CD4-positive, CD25-positive, alpha-beta regulatory T cell (primary cell): ENCODE measurements around the gene GAD2. TPM values are rescaled to one million over a fixed set of nuclear protein-coding genes. Genes with fewer than 3 reads are reported as not detected.
A peak's percentile ranks its signal among the peaks of the same experiment; 100 is the strongest.

Experiments used
- ATAC-seq, 2 donors: fragments of 150-1000 bp; cut with Tn5 transposase; one replicate each; pipeline ENCODE4 v1.10.0; 2021; ENCODE audit warnings: low read depth in 2 of 2, moderate number of reproducible peaks in 2 of 2, moderate library complexity in 1 of 2
- DNase-seq, 3 donors: peaks; one replicate each; pipeline versions ENCODE4 v3.0.0 to v3.0.0-alpha.2; 2012 to 2022; ENCODE audit warnings: mixed read lengths in 1 of 3
- H3K27ac ChIP-seq: one replicate; pipeline ENCODE4 v1.7.0; 2013; ENCODE audit warnings: mild to moderate bottlenecking, low read length; ENCODE audit not compliant: insufficient read depth, poor library complexity, severe bottlenecking
- H3K27me3 ChIP-seq: one replicate; pipeline ENCODE4 v1.7.0; 2013; ENCODE audit warnings: low read length; ENCODE audit not compliant: control insufficient read depth, insufficient read depth
- H3K36me3 ChIP-seq: one replicate; pipeline ENCODE4 v1.7.0; 2013; ENCODE audit warnings: mild to moderate bottlenecking, low read length, moderate library complexity; ENCODE audit not compliant: control insufficient read depth, insufficient read depth
- H3K4me1 ChIP-seq: 2 replicates; pipeline ENCODE4 v1.7.0; 2013; ENCODE audit warnings: mild to moderate bottlenecking, low read length; ENCODE audit not compliant: insufficient read depth, control insufficient read depth, poor library complexity, severe bottlenecking
- H3K4me3 ChIP-seq: one replicate; pipeline ENCODE4 v1.7.0; 2013; ENCODE audit warnings: low read depth, mild to moderate bottlenecking, low read length, moderate library complexity
- H3K9me3 ChIP-seq, 2 experiments: 1 replicate in 1 of 2; 2 replicates in 1 of 2; pipeline ENCODE4 v1.7.0; 2013; ENCODE audit warnings: low read length in 2 of 2, mild to moderate bottlenecking in 1 of 2, moderate library complexity in 1 of 2; ENCODE audit not compliant: control insufficient read depth in 2 of 2
- H3K27ac Mint-ChIP-seq, 3 donors: one replicate each; pipeline ENCODE4 v1.8.0; 2020 to 2022; ENCODE audit warnings: mild to moderate bottlenecking in 3 of 3, mixed read lengths in 3 of 3, moderate library complexity in 2 of 3
- H3K27me3 Mint-ChIP-seq: one replicate; pipeline ENCODE4 v1.8.0; 2022; ENCODE audit warnings: mild to moderate bottlenecking, mixed read lengths
- H3K36me3 Mint-ChIP-seq: one replicate; pipeline ENCODE4 v1.8.0; 2020; ENCODE audit warnings: mixed read lengths
- H3K4me1 Mint-ChIP-seq, 4 donors: one replicate each; pipeline ENCODE4 v1.8.0; 2020 to 2022; ENCODE audit warnings: mixed read lengths in 4 of 4, mild to moderate bottlenecking in 1 of 4
- H3K4me3 Mint-ChIP-seq, 4 donors: one replicate each; pipeline ENCODE4 v1.8.0; 2020 to 2022; ENCODE audit warnings: mild to moderate bottlenecking in 4 of 4, mixed read lengths in 4 of 4, moderate library complexity in 3 of 4
- H3K9me3 Mint-ChIP-seq, 7 donors: one replicate each; pipeline ENCODE4 v1.8.0; 2020 to 2022; ENCODE audit warnings: mixed read lengths in 7 of 7, mild to moderate bottlenecking in 3 of 7, moderate library complexity in 2 of 7
- polyA plus RNA-seq, 4 donors: library from polyadenylated mRNA; unstranded; fragments of 300-500 nt; fragmentation: Illumina TruSeq; gene quantifications; one replicate each; pipeline ENCODE4 v1.2.3, GENCODE V29; 2021
- total RNA-seq: library from RNA; stranded (reverse); gene quantifications from one replicate; pipeline ENCODE4 v1.2.3, GENCODE V29; 2022

The GAD2 gene
- total and polyA plus RNA-seq, 5 donors from 2014 or later = not detected

DNA sequence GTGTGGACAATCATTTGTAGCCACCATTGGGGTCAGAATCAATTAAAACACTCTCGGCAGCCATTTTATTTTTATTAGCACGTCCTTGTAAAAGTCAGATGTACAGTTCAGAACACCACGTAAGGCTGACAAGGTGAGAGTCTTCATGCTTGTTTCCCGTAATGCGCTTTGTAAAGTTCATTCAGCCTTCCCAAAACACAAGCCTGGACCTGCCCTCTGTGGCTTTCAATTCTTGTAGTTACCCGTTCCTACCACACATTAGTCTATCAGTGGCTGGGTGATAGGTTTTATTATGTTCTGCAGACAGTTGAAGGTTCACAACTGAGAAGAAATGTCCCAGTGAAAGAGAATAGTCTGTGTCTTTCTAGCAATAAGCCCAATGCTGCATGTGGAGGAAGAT is 35.4 kb downstream of the GAD2 start:
- no peak for ATAC-seq
- Mint-ChIP-seq H3K9me3 (peaks cover 0 to 3% (median 0%) of the 10 kb centered on the region in 7 donors), H3K36me3 (no peaks in the 10 kb centered on the region), H3K27me3 (peaks cover 8% of the 10 kb centered on the region), H3K4me3 (no peak overlapping the region), H3K4me1 (no peaks in the 10 kb centered on the region), H3K27ac (no peak overlapping the region)
- Histone ChIP-seq H3K27ac (no peak overlapping the region), H3K9me3 (no peaks in the 10 kb centered on the region), H3K27me3 (peaks cover 2% of the 10 kb centered on the region), H3K4me1 (no peaks in the 10 kb centered on the region), H3K36me3 (no peaks in the 10 kb centered on the region), H3K4me3 (no peak overlapping the region)
- no peak for DNase-seq

DNA sequence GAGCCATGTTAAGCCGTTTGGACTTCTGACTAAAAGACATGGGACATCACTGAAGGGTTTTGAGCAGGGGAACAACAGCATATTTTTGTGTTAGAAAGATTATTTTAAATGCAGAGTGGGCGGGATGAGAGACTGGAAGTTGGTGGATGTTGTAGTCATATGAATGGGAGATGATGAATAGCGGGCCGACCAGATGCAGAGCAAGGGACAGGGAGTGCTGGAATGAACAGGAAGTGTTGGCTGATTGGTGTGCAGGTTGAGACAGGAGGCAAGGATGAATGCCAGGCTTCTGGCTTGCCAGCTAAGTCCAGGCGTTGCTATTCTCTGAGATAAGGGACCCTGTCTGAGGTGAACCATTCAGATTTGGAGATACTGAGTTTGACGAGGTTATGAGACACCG is 38.0 kb downstream of the GAD2 start:
- no peak overlapping the region for H3K27ac ChIP-seq
- DNase-seq = no peak
- H3K4me3 Mint-ChIP-seq = no peak overlapping the region
- ATAC-seq = no peak
- H3K27ac Mint-ChIP-seq = no peak overlapping the region
- H3K27me3 Mint-ChIP-seq = peaks cover 21% of the 10 kb centered on the region
- H3K36me3 Mint-ChIP-seq = no peaks in the 10 kb centered on the region
- peaks cover 0 to 3% (median 0%) of the 10 kb centered on the region in 7 donors for H3K9me3 Mint-ChIP-seq
- H3K4me3 ChIP-seq = no peak overlapping the region
- H3K4me1 Mint-ChIP-seq = no peaks in the 10 kb centered on the region
- H3K9me3 ChIP-seq = no peaks in the 10 kb centered on the region
- H3K27me3 ChIP-seq = peaks cover 2% of the 10 kb centered on the region
- no peaks in the 10 kb centered on the region for H3K36me3 ChIP-seq
- no peaks in the 10 kb centered on the region for H3K4me1 ChIP-seq

DNA sequence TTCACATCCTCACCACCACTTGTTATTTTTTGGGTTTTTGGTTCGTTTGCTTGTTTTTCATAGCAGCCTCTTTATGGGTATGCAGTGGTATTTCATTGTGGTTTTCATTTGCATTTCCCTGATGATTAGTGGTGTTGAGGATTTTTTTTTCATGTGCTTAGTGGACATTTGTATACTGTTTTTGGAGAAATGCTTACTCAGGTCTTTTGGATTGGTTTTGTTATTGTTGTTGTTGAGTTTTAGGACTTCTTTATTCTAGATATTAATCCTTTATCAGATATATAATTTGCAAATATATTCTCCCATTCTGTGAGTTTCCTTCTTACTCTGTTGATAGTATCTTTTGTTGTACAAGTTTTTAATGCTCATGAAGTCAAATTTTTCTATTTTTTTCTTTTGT is 42.8 kb downstream of the GAD2 start:
- H3K27ac ChIP-seq = no peak overlapping the region
- no peaks in the 10 kb centered on the region for H3K36me3 ChIP-seq
- H3K4me1 ChIP-seq = no peaks in the 10 kb centered on the region
- H3K9me3 ChIP-seq = no peaks in the 10 kb centered on the region
- peaks cover 24% of the 10 kb centered on the region for H3K27me3 Mint-ChIP-seq
- no peak for DNase-seq
- H3K4me3 Mint-ChIP-seq = no peak overlapping the region
- H3K36me3 Mint-ChIP-seq = no peaks in the 10 kb centered on the region
- no peak overlapping the region for H3K27ac Mint-ChIP-seq
- peaks cover 0 to 1% (median 0%) of the 10 kb centered on the region in 7 donors for H3K9me3 Mint-ChIP-seq
- ATAC-seq = no peak
- H3K27me3 ChIP-seq = peaks cover 6% of the 10 kb centered on the region
- no peaks in the 10 kb centered on the region for H3K4me1 Mint-ChIP-seq
- H3K4me3 ChIP-seq = no peak overlapping the region

DNA sequence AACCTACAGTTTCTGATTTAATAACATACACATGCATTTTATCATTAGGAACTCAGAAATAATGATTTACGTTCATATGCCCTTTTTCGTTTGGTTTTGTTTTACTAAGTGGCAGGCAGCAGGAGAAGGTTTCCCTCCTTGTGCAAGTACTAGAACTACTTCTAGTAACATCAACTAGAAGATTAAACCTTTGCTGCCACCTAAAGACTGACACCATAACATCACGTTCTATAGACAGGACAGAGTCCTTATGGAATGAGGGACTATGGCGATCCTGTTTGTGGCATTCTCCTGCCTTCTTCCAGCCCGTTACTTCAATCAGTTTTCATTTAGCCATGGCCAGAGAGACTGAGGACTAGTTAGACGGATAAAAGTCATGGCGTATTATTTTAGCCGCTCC is 53.2 kb downstream of the GAD2 start:
- ATAC-seq = no peak
- H3K36me3 Mint-ChIP-seq = no peaks in the 10 kb centered on the region

DNA sequence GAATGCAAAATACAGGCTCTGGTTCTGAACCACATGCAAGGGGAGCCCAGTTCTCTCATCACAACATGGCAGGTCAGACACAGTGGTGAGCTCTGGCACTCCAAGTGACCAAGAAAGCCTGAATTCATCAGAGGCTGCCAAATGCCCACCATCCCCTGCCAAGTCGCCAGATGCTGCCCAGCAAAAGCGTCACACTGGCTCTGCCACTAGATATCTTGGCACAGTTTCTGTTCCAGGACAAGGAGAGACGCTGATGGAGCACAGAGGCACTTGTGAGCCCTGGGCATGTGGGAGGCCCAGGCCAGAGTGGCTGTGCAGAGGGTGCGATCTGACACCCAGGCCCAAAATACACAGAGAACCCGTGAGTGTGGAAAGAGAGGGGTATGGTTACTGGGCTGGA is 57.8 kb downstream of the GAD2 start:
- peak overlapping the region in 1 of 3 donors; percentile 39 for H3K27ac Mint-ChIP-seq

More for the DNA sequence above, 53.2 kb downstream of the GAD2 start:
- no peaks in the 10 kb centered on the region for H3K4me1 ChIP-seq
- no peaks in the 10 kb centered on the region for H3K9me3 ChIP-seq
- peaks cover 4% of the 10 kb centered on the region for H3K27me3 ChIP-seq
- Mint-ChIP-seq H3K4me1 (peaks cover 0 to 4% (median 0%) of the 10 kb centered on the region in 4 donors), H3K27me3 (peaks cover 23% of the 10 kb centered on the region), H3K4me3 (no peak overlapping the region), H3K27ac (no peak overlapping the region), H3K9me3 (peaks cover 0 to 2% (median 0%) of the 10 kb centered on the region in 7 donors)
- H3K27ac ChIP-seq = no peak overlapping the region
- H3K36me3 ChIP-seq = no peaks in the 10 kb centered on the region
- H3K4me3 ChIP-seq = no peak overlapping the region
- DNase-seq = peak in 1 of 3 donors; percentile 16

DNA sequence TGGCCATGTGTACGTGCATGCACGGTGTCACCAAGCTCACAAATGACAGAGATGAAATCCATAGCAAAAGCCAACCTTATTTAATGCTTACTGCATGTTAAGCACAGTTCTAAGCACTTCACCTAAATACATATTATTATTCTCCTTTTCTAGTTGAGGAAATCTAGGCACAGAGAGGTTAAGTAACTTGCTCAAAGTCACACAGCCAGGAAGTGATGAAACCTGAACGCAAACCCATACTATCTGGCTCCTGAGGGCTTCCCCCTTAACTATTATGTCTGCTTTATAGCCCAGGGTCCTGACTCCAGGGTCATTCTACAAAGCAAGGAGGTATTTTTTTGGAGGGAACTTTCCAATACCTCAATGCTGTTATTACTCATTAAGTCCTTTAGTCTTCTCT is 61.7 kb downstream of the GAD2 start:
- Mint-ChIP-seq H3K4me1 (no peaks in the 10 kb centered on the region), H3K4me3 (no peak overlapping the region), H3K27me3 (no peaks in the 10 kb centered on the region), H3K36me3 (no peaks in the 10 kb centered on the region), H3K27ac (no peak overlapping the region), H3K9me3 (peaks cover 0 to 3% (median 0%) of the 10 kb centered on the region in 7 donors)
- no peaks in the 10 kb centered on the region for H3K36me3 ChIP-seq
- DNase-seq (no peak), ATAC-seq (no peak)
- H3K4me1 ChIP-seq = no peaks in the 10 kb centered on the region
- H3K27ac ChIP-seq = no peak overlapping the region
- H3K27me3 ChIP-seq = no peaks in the 10 kb centered on the region
- H3K9me3 ChIP-seq = no peaks in the 10 kb centered on the region
- H3K4me3 ChIP-seq = no peak overlapping the region

More for the DNA sequence above, 57.8 kb downstream of the GAD2 start:
- Histone ChIP-seq H3K9me3 (no peaks in the 10 kb centered on the region), H3K27ac (no peak overlapping the region), H3K4me3 (no peak overlapping the region), H3K4me1 (no peaks in the 10 kb centered on the region), H3K36me3 (no peaks in the 10 kb centered on the region), H3K27me3 (no peaks in the 10 kb centered on the region)
- ATAC-seq = no peak
- Mint-ChIP-seq H3K36me3 (no peaks in the 10 kb centered on the region), H3K27me3 (peaks cover 10% of the 10 kb centered on the region), H3K4me3 (no peak overlapping the region), H3K9me3 (peaks cover 0 to 3% (median 0%) of the 10 kb centered on the region in 7 donors), H3K4me1 (peaks cover 0 to 4% (median 0%) of the 10 kb centered on the region in 4 donors)
- DNase-seq = no peak

DNA sequence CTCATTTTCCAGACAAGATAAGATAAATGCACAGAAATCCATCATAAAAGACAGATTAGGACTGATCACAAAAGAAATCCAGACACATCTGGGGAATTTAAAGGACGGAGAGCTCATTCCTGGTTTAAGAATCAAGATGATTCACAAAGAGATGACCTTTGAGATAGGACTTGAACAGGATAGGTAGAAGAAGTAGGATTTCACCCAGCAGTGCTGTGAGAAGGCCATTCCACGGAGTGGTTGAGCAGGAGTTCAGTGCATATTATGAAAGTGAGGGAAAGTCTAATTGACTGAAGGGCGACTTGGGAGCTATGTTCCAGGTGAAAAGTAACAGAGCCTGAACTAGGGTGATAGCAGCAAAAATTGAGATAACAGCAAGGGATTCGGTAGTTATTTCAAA is 73.7 kb downstream of the GAD2 start:
- Mint-ChIP-seq H3K9me3 (peaks cover 0 to 10% (median 0%) of the 10 kb centered on the region in 7 donors), H3K4me3 (no peak overlapping the region), H3K27ac (no peak overlapping the region), H3K27me3 (peaks cover 17% of the 10 kb centered on the region), H3K36me3 (no peaks in the 10 kb centered on the region), H3K4me1 (no peaks in the 10 kb centered on the region)
- Histone ChIP-seq H3K4me3 (no peak overlapping the region), H3K9me3 (no peaks in the 10 kb centered on the region), H3K27ac (no peak overlapping the region), H3K4me1 (no peaks in the 10 kb centered on the region), H3K27me3 (peaks cover 7% of the 10 kb centered on the region), H3K36me3 (no peaks in the 10 kb centered on the region)
- no peak for DNase-seq
- ATAC-seq = no peak

DNA sequence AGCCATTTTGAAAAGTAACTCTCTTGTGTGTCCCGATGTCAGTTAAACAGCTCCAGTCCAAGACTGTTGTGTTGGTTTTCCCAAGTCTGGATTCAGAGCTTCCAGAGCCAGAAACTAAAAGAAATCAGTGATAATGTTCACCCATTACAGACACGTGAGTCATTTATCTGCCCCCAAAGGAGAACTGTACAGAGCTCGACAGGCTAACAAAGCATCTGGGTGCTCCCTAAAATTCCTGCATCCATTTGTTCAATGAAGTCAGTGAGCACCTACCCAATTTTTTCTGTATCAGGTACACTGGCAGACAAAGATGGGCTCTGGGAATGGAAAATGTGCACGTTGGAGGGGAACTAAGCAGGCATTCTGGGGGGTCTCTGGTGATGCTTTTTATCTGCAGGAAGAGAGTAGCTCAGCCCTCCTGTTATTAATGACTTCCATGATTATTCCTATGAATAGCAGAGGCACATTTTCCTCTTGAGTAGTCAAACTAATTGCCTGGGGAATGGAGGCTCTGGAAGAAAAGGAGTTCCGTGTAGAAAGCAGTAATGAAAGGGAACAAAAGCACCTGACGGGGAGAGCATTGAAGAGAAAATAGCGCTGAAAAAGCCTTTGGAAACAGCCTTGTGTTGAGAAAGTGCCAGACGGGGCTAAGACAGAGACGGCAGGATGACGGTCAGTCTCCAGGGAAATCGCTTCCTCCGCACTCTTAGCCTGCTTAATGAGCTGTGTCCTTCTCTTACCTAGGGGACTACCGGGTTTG is 75.3 kb downstream of the GAD2 start:
- DNase-seq (no peak), ATAC-seq (no peak)
- H3K4me1 Mint-ChIP-seq = no peaks in the 10 kb centered on the region
- peaks cover 15% of the 10 kb centered on the region for H3K27me3 Mint-ChIP-seq
- no peak overlapping the region for H3K4me3 ChIP-seq
- peaks cover 0 to 10% (median 0%) of the 10 kb centered on the region in 7 donors for H3K9me3 Mint-ChIP-seq
- H3K27ac ChIP-seq = no peak overlapping the region
- H3K27ac Mint-ChIP-seq = no peak overlapping the region
- no peak overlapping the region for H3K4me3 Mint-ChIP-seq
- no peaks in the 10 kb centered on the region for H3K4me1 ChIP-seq
- H3K36me3 Mint-ChIP-seq = no peaks in the 10 kb centered on the region
- H3K36me3 ChIP-seq = no peaks in the 10 kb centered on the region
- H3K27me3 ChIP-seq = peaks cover 7% of the 10 kb centered on the region
- no peaks in the 10 kb centered on the region for H3K9me3 ChIP-seq
